GM18505 (cell line): ENCODE results near the gene MIDN.
"Not testable (repeated sequence)": the region's sequence is repeated elsewhere in the genome, so short reads cannot be mapped to it uniquely, and the experiment has no call there.

Source experiments
- ATAC-seq: cut with Tn5 transposase; IDR thresholded peaks from one replicate; pipeline ENCODE4 v1.9.1; 2021; ENCODE audit not compliant: unreplicated experiment
- POLR2A ChIP-seq: IDR thresholded peaks from 4 replicates; pipeline ENCODE4 v1.6.1; 2011; ENCODE audit warnings: borderline replicate concordance; ENCODE audit not compliant: insufficient read depth, insufficient read length; ENCODE audit errors: extremely low read depth

The MIDN gene

DNA sequence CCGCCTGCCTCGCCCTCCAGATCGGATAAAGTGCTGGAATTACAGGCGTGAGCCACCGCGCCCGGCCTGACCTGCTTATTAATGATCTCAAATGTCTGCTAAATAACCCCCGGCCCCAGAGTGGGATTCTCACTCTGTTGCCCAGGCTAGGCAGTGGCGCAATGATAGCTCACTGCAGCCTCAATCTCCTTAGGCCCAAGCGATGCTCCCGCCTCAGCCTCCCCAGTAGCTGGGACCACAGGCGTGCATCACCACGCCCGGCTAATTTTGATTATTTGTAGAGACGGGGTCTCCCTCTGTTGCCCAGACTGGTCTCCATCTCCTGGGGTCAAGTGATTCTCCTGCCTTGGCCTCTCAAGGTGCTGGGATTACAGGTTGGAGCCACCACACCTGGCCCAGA, 7.5 kb upstream of the MIDN start:
- no peak for TF ChIP-seq POLR2A
- no peak for ATAC-seq

DNA sequence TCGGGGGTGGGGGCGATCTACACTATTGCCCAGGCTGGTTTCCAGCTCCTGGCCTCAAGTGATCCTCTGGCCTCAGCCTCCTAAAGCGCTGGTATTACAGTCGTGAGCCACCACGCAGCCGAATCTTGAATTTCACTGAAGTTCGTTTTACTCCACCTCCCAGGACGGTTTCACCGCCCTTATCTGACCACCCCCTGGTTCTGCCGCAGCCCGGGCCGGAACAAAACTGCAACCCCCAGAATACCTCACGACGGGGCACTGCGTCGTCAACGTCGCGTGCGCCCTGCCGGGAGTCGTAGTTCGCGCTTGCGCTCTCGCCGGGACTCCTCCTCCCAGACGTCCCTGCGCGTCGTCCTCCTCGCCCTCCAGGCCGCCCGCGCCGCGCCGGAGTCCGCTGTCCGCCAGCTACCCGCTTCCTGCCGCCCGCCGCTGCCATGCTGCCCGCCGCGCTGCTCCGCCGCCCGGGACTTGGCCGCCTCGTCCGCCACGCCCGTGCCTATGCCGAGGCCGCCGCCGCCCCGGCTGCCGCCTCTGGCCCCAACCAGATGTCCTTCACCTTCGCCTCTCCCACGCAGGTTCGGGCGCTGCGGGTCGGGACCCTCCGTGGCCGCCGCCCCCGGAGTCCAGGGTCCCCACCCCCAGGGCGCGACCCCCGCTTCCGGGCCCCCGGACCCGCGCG, 6.8 kb upstream of the MIDN start, which contains the start of gene ATP5F1D:
TSS of gene ATP5F1D (plus strand) at position 335 of the 679 bp plus-strand sequence. CDS start at position 435, 100 bp downstream.
- peak; percentile 47 for ATAC-seq

DNA sequence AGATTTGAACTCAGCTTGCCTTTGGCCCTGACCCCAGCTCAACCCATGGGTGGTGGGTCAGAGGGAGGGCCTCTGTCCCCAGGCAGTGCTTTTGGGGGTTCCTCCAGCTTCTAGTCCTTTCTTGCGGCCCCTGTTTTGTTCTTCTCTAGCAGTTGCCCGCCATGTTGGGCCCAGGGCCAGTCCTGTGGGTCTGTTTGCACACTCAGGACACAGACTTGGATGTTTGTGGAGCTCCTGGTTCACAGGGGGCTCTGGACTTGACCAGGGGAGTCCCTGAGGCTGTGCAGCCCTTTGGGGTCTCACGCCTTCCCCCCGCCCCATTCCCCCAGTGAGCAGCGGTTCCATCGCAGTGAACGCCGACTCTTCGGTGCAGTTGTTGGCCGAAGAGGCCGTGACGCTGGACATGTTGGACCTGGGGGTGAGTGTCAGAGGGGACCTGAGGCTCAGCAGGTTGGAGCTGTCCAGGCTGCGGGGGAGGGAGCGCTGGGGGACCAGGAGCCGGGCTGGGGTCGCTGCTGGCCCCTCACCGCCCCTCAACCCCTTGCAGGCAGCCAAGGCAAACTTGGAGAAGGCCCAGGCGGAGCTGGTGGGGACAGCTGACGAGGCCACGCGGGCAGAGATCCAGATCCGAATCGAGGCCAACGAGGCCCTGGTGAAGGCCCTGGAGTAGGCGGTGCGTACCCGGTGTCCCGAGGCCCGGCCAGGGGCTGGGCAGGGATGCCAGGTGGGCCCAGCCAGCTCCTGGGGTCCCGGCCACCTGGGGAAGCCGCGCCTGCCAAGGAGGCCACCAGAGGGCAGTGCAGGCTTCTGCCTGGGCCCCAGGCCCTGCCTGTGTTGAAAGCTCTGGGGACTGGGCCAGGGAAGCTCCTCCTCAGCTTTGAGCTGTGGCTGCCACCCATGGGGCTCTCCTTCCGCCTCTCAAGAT, 4.4 kb upstream of the MIDN start:
- TF ChIP-seq POLR2A, result no peak
- ATAC-seq, result no peak

More for the DNA sequence above, 6.8 kb upstream of the MIDN start, which contains the start of gene ATP5F1D:
- TF ChIP-seq POLR2A, result peak; percentile 69

DNA sequence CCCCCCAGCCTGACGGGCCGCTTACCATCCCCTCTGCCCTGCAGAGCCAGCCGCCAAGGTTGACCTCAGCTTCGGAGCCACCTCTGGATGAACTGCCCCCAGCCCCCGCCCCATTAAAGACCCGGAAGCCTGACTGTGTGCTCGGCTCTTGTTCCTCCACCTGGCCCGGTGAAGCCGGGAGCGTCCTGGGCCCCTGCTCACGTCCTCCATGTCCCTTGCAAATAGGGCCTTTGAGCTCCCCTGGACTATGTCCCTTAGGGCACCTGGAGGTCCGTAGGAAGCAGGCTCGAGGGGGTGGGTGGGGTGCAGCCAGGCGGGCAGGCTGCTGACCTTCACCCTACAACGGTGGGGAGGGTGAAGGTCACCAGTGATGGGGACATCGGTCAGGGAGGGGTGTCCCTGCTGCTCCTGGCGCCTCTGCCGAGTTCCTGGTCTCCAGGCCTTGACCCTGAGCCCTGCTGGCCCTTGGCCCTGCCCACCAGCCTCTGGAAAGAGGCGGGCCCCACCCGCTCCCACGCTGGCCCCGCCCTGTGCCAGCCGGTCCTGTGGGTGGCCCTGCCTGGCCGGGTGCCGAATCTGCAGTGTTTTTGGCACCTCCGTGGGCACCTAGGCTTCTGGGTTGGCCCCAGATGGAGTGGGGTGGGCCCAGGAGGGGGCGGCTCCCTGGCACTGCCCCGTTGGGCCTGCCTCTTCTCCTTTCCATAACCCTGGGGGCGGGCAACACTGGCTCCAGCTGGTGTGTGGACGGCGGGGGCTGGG, 3.5 kb upstream of the MIDN start:
- no peak for TF ChIP-seq POLR2A
- ATAC-seq, result no peak

- ATAC-seq, result no peak
- TF ChIP-seq POLR2A, result no peak
Observed at GRCh38 chr19:1245494-1246264, 2.7 kb upstream of the MIDN start.

- ATAC-seq, result not testable (repeated sequence)
Observed at GRCh38 chr19:1246265-1247087, 1.9 kb upstream of the MIDN start.

DNA sequence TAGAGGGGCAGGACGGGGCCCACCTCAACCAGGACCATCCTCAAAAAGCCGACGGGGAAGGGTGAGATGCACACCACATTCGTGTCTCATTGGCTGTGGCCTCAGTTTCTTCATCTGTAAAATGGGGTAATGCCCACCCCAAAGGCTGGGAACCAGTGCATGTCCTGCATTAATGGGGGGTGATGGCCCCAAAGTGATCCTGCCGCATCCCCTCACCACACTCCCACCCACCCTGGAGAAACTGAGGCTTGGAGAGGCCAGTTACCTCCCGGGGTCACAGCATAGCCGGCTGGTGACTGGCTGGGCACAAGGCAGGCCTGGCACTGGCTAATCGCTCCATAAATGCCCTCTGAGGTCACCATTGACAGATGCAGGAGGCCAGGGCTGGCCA, 640 bp upstream of the MIDN start:
- no peak for ATAC-seq

DNA sequence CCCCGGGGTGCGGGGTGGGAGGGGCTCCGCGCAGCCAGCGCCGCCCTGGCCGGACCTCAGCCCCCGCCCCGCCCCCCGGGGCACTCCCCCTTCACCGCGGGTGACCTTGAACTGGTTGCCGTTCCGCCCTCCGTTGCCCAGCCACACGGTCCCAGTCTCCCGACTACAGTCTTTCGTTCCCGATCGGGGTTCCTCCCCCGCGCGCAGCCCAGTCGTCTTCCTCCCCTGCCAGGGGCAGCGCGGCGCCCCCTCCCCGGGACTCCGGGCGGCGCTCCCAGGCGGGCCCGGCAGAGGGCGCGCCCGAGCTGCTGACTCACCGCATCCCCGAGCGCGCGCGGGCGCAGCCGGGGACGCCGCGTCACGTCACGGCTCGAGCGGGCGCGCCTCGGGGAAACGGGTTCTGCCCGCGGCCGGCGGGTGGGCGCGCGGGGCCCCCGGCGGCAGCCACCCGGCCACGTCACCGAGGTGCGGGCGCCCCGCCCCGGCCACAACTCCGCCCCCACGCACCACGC, 459 bp downstream of the MIDN start:
- ATAC-seq, result peak; percentile 29

More for the DNA sequence above, 640 bp upstream of the MIDN start:
- no peak for TF ChIP-seq POLR2A

GRCh38 chr19:1249298-1249989, 1.1 kb downstream of the MIDN start:
- peak; percentile 44 for ATAC-seq

More for the DNA sequence above, 459 bp downstream of the MIDN start:
- TF ChIP-seq POLR2A, result no peak

GRCh38 chr19:1249990-1250436, 1.6 kb downstream of the MIDN start:
- no peak for TF ChIP-seq POLR2A
- ATAC-seq, result no peak

More at GRCh38 chr19:1249298-1249989, 1.1 kb downstream of the MIDN start:
- TF ChIP-seq POLR2A, result peak; percentile 90
